ENCODE measurements around the gene C2orf81.

The C2orf81 gene

DNA sequence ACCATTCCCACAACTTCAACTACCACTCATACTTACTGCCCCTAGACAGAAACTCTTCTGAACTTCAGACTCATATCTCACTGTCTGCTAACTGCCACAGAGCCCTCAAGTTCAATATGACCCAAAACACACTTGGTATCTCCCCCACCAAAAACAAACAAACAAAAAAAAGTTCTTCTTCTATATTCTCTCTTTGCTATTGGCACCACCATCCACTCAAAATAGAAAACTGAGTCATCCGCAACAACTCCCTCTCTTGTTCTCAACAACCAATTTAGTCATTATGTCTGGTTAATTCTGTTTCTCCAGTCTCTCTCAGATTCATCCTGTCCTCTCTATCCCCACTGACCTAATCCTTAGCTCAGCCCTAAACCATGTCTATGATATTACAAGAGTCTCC, 34.1 kb downstream of the C2orf81 start:
- DNase-seq = no peak

GRCh38 chr2:74385396-74385795, 36.0 kb downstream of the C2orf81 start:
- no peak for DNase-seq

DNA sequence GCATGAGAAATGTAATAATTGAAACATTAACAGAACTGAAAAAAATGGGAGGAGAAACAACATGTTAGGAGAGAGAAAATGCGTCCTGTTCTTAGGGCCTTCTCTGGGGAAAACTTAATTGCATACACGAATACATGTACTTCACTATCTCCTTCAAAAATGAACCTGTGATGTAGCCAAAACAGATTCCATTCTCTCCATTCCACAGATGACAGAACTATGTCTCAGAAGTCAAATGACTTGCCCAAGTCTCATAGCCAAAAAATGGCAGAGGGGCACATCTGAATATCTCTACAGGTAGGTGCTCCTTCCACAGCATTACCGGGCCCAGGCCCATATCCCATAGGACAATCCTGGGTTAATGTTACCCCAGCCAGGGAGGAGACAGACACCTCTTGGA, 37.4 kb downstream of the C2orf81 start:
- no peak for DNase-seq

GRCh38 chr2:74383254-74383653, 38.2 kb downstream of the C2orf81 start:
- no peak for DNase-seq

DNA sequence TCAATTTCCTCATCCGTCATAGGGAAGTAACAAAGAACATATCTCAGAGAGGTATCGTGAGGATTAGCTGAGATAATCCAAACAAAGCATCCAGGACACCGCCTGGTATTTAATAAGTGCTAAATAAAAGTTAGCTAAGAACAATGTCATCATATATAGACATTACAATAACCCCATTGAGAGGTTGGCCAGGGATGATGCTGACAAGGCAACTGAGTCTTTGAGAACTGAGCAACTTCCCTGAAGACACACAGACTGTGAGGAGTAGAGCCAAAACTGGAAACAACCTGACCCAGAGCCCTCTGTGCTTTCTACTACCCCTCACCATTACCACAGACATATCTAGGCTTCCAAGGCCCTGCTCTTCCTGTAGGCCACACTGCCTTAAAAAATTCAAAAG, 39.7 kb downstream of the C2orf81 start:
- no peak for DNase-seq

GRCh38 chr2:74379851-74380789, 41.3 kb downstream of the C2orf81 start, which contains the start of gene DCTN1:
Gene DCTN1, minus strand, starts transcription at chr2:74380311. Its CDS starts 274 bp downstream, at chr2:74380037.
- DNase-seq = no peak

- DNase-seq = no peak
Measured at GRCh38 chr2:74378007-74378406, 43.4 kb downstream of the C2orf81 start.

GRCh38 chr2:74375838-74376237, 45.6 kb downstream of the C2orf81 start:
- DNase-seq = no peak

DNA sequence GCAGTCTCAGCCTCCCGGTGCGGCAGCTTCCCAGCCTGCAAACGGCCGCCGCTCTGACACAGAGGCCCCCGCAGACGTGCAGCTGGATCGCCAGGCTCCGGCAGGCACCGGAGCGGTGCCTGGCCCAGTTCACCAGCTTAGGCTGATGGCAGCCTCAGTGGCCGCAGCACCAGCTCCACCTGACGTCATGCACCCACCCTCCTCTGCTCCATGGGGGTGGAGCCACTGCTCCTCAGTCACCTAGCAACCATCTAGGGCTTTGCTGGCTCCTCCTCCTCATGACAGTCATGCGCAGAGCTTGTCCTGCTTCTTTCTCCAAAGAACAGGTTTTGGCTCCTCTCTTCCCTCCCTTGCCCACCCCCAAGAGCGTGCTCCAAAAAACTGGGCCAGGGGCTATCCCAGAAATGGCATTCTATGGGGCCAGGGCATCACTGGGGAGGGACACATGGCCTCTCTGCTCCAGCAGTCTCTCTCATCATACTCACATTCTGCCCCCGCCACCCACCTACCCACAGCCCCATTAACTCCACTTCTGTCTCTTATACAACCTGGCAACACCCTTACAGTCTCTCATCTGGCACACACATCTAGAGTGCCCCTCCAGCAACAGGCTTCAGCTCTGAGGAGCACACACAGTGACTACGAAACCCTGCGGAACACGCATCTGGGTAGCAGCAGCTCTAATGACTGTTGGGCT, 46.8 kb downstream of the C2orf81 start:
- no peak for DNase-seq

- DNase-seq = no peak
Measured at GRCh38 chr2:74373985-74374384, 47.4 kb downstream of the C2orf81 start.

DNA sequence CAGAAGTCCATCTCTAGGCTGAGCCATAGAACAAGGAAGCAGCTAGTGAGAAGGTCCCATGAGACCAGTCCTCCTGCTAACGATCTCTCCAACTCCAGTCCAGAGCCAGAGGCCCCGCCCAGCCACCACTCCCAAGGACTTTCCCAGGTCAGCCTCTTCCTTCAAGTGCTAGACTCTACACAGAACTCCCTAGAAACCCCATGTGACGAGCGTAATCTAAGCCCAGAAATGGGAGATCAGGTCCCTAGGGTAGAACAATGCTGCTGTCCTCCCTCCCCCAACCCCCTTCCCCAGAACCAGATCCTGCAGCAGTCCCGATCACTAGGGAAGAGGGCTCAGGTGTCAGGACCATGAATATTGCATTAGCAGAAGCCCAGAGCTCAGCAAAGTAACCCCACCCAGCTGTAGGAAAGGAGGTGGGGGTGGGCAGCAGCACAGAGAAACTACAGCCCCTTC, 48.2 kb downstream of the C2orf81 start:
- DNase-seq = no peak

DNA sequence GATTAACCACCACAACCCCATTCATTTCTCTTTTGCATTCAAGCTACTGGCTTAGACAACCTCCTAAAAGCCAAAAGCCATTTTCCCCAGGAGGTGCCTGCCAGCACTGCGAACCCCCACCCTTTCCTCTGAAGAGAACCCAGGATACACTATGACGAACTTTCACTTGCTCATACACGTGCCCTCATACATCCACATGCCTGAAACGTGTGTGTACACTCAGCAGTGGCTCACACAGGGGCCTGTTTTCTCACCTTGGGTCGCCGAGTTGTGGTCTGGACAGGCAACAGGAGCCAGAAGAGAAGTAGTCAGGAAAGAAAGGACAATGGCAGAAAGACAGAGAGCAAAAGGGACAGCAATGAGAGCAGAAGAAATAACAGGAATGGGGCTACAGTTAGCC, 48.7 kb downstream of the C2orf81 start:
- no peak for DNase-seq

DNA sequence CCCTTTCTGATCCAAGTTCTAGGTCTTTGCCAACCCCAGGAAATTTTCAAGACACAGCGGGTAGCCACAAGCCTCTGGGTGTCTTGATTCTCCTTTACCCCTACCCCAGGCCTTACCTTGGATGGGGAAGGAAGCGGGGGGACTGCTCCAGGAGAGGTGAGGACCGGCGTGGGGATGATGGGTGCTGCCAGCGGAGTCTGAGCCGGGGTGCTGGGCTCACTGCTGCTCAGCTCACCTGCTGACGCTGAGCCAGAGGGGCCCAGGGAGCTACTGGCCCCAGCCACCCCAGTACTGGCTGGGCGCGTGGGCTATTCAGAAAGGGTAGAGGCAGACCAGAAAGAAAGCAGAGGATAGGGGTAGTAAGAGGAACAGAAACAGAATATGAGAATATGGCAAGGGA, 50.0 kb downstream of the C2orf81 start:
- no peak for DNase-seq

DNA sequence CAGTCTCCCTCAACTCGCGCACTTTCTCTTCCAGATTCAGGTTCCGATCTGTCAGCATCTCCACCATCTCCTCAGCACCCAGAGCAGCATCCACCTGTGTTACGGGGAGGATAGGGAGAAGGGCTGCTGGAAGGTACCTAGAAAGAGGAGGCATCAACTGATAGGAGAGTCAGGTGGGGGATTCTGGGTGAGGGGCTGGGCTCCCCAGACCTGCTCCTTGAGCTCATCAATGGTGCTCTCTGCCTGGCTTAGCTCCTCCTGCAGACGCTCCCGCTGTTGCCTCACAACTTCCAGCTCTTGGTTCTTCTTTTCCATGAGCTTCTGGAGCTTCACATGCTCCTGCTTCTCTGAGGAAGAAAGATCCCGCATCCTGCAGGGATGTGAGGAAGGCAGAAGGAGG, 51.4 kb downstream of the C2orf81 start:
- DNase-seq = no peak

DNA sequence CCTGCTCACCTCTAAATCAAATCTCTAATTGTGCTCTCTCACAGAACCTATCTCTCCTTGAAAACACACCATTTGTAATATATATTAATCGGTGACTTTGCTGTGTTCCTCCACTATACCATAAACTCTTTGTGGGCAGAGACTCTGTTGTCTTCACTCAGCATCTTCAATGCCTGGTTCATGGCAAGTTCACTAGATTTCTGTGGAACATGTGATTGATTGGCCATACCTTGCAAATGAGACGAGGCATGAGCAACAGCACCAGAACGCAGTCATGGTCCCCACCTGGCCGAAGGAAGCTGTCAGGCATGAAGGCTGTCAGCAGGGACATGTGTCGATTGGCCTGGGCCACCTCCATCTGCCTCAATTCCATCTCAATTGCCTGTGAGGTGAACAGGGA, 52.9 kb downstream of the C2orf81 start:
- DNase-seq = no peak

DNA sequence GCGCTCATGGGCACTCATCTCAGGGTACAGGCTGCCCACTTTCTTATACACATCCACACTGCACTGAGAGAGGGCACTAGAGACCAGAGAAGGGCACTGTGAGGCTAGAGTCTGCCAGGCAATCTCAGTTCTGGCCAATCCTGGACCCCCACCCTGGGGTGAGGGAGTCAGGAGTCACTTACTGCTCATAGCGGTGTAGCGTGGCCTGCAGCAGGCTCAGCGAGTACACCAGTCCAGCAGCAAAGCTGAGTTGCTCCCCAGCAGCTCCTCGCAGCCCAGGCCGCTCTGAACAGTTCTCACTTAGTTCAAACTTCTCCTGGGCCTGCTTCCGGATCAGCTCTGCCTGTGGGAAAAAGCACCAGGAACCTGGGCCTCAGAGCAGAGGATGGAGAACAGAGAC, 53.6 kb downstream of the C2orf81 start:
- no peak for DNase-seq

GRCh38 chr2:74366036-74366435, 55.4 kb downstream of the C2orf81 start:
- no peak for DNase-seq

DNA sequence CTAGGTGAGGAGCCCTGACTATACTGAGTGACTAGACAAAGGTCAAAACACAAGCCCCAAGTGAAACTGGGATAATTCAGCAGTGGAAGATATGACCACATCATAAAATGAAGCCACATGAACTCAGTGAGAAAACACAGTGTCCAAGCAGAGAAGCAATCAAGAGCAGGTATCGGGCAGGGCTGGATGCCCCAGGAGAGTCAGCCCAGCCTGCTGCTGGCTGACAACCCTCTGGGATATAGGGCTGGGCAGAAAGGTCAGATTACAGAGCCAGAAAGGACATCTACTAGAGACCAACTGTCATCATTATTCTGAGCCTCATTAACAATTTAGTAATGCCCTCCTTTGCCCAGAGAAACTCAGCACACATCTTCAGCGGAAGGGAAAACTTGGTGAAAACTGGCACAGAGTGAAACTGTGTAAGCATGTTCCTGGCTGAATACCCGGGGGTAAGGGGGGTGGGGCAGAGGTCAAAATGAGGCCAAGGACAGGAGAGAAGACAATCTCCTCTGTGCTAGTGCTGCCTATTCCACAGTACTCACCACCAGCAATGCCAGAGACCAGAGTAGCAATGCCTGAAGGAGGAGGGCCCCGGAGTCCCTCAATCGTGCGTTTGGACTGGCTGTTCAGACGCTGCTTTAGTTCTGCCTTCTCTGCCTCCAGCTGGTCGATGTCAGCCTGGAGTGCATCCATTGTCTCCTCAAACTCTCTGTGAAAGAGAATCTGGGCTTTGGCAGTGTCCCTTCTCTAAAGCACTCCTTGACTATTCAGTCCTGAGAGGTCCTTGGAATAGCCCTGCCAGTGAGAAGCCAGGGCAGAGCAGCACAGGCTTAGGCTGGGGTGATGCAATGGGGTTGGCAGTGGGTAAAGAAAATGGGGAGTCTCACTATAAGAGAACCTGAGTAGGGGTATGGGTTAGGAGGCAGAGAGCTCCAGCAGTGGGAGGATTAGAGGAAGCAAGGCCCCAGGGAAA, 56.6 kb downstream of the C2orf81 start:
- no peak for DNase-seq
